Esophagus muscularis mucosa (tissue), 4 donors: Measurements from ENCODE around the gene BPIFB2.

ENCODE experiments used
- CTCF ChIP-seq, 3 experiments: fragments of 200-600 bp in 2 of 3; fragments of 450-650 bp in 1 of 3; sonication (generic) in 2 of 3; IDR thresholded peaks; one replicate each; pipeline ENCODE4 v1.5.1; 2017 to 2019; ENCODE audit warnings: antibody characterized with exemption in 3 of 3, mild to moderate bottlenecking in 2 of 3, moderate library complexity in 1 of 3
- EP300 ChIP-seq: sonication (generic); formaldehyde crosslinking; IDR thresholded peaks from one replicate; pipeline ENCODE4 v1.6.1; 2017; ENCODE audit warnings: antibody characterized with exemption
- POLR2A ChIP-seq: fragments of 450-650 bp; IDR thresholded peaks from one replicate; pipeline ENCODE4 v1.6.1; 2017; ENCODE audit warnings: antibody characterized with exemption, moderate library complexity, mild to moderate bottlenecking, low read depth
- POLR2AphosphoS5 ChIP-seq, 2 donors: sonication (generic); formaldehyde crosslinking; IDR thresholded peaks; one replicate each; pipeline ENCODE4 v1.6.1; 2017; ENCODE audit warnings: antibody characterized with exemption in 2 of 2

- no peak for TF ChIP-seq CTCF (IDR thresholded peaks at IDR 0.05)
- no peak for TF ChIP-seq POLR2A
- TF ChIP-seq POLR2AphosphoS5 (IDR thresholded peaks at IDR 0.05): no peak
- no peak for TF ChIP-seq EP300
Observed at GRCh38 chr20:33023439-33024242, 16.1 kb downstream of the BPIFB2 start.
